Epithelial cell of prostate (primary cell): Measurements from ENCODE around the gene CMTM7.
"Not testable (repeated sequence)": the region's sequence is repeated elsewhere in the genome, so short reads cannot be mapped to it uniquely, and the experiment has no call there.

ENCODE experiments used
- DNase-seq: peaks from one replicate; pipeline ENCODE4 v3.0.0-alpha.2; 2011; ENCODE audit warnings: low read depth, low spot score
- H3K27ac ChIP-seq: fragments of 450-650 bp; 2 replicates; pipeline ENCODE4 v1.5.1; 2017; ENCODE audit warnings: mild to moderate bottlenecking

The CMTM7 gene

DNA sequence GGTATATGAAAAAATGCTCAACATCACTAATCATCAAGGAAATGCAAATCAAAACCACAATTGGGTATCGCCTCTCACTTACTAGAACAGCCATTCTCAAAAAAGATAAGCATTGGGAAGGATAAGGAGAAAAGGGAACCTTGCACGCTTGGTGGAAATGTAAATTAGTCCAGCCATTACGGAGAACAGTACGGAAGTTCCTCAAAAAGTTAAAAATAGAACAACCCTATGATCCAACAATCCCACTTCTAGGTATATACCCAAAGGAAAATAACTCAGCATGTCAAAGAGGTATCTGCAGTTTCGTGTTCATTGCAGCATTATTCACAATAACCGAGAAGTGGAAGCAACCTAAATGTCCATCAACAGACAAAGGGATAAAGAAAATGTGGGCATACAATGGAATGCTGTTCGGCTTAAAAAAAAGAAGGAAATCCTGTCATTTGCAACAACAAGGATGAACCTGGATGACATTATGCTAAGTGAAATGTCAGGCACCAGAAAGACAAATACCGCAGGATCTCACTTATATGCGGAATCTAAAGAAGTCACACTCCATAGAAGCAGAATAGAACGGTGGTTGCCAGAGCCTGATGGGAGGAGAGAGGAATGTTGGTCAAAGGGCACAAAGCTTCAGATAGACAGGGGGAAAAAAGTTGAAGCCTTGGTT is 11.7 kb upstream of the CMTM7 start:
- DNase-seq: no peak
- no peak overlapping the region for H3K27ac ChIP-seq

- no peak for DNase-seq
- no peak overlapping the region for H3K27ac ChIP-seq
Measured at GRCh38 chr3:32381922-32382321, 9.7 kb upstream of the CMTM7 start.

GRCh38 chr3:32383136-32383711 is 8.4 kb upstream of the CMTM7 start:
- DNase-seq: no peak

GRCh38 chr3:32384938-32385337 is 6.7 kb upstream of the CMTM7 start:
- no peak for DNase-seq
- no peak overlapping the region for H3K27ac ChIP-seq

More at GRCh38 chr3:32383136-32383711, 8.4 kb upstream of the CMTM7 start:
- no peak overlapping the region for H3K27ac ChIP-seq

DNA sequence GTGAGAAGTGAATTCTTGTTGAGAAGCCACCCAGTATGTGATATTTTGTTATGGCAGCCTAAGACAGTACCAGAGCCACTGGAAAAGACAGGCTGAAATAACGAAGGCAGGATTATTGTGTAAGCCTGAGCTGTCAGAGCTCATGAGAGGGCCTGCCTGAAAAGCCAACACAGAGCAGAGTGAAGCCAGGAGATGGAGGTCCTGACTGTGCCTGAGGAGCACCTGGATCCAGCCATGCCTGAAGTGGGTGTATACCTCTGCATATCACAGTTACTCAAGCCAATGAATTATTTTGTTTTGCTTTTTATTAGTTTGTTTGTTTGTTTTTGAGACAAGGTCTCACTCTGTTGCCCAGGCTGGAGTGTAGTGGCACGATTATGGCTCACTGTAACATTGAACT is 4.1 kb upstream of the CMTM7 start:
- no peak overlapping the region for H3K27ac ChIP-seq
- DNase-seq: no peak

DNA sequence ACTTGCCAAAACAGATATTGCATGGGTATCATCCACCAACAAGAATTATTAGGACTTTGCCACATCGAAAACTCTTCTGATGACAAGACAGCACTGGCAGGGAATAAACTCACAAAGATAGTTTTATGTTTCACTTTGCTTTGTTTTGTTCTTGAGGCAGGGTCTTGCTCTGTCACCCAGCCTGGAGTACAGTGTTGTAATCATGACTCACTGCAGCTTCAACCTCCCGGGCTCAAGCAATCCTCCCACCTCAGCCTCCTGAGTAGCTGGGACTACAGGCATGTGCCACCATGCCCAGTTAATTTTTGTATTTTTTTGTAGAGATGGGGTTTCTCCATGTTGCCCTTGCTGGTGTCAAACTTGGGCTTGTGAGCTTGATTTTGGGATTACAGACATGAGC is 2.1 kb upstream of the CMTM7 start:
- not testable (repeated sequence) for DNase-seq, H3K27ac ChIP-seq

GRCh38 chr3:32392536-32393302 is 1.1 kb downstream of the CMTM7 start:
- no peak for DNase-seq
- H3K27ac ChIP-seq: peak overlapping the region; percentile 25

DNA sequence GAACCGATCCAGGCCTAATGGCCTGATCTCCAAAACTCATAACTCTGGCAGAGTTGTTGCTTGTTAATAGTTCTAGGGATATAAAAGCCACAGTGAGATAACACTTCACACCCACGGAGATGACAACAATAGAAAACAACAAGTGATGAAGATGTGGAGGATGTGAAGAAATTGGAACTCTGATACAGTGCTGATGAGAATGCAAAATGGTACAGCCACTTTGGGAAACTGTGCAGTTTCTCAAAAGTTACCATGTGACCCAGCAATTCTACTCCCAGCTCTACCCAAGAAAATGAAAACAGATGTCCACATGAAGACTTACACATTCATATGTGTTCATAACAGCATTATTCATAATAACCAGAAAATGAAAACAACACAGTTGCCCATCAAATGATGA is 3.8 kb downstream of the CMTM7 start:
- no peak for DNase-seq
- H3K27ac ChIP-seq: no peak overlapping the region

DNA sequence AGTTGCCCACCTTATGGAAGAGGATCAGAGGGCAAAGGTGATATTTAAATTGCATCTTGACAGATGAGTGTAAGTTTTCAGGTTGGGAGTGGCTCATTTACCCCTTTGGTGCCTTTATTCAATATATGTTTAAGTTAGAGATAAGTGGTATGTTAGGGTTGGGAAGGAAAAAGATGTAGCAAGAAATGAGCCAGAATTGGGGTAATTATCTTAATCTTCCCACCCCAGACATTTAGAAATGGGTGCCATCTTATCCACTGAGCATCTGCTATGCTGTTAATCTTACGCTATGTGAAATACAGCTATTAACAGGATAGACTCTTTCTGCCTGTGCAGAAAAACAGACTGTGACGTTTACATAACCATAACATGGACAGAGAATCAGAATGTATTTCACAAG is 6.3 kb downstream of the CMTM7 start:
- no peak overlapping the region for H3K27ac ChIP-seq
- DNase-seq: no peak

GRCh38 chr3:32398531-32398930 is 6.9 kb downstream of the CMTM7 start:
- DNase-seq: no peak
- H3K27ac ChIP-seq: no peak overlapping the region

GRCh38 chr3:32399030-32399620 is 7.5 kb downstream of the CMTM7 start:
- no peak overlapping the region for H3K27ac ChIP-seq
- no peak for DNase-seq

- peak overlapping the region; percentile 85 for H3K27ac ChIP-seq
- DNase-seq: no peak
Measured at GRCh38 chr3:32401126-32401525, 9.5 kb downstream of the CMTM7 start.

DNA sequence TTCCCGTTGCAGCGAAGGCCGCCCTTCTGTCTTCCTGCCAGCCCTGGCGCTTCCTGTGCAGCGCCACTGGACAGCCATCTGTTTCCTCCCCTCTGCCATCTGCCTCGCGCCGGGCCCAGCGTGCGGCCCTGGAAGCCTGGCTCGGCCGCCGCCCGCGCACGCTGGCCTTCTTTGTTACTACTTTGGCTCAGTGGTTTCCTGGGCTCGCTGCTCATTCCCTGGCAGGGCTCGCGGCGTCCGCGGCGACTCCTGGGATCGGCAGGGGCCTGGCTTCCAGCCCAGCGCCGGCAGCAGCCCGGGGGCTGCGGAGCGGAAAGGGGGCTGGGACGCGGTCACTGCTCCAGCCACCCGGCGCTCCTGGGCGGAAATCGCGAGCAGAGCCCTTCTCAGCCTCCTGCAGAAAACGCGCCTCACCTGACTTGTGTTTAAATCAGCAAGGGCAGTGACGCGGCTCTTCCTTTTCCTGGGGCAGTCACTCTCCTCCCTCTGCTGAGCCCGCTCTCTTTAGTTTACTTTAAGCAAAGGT is 10.0 kb downstream of the CMTM7 start:
- H3K27ac ChIP-seq: peak overlapping the region; percentile 85
- no peak for DNase-seq

GRCh38 chr3:32403663-32404062 is 12.0 kb downstream of the CMTM7 start:
- no peak overlapping the region for H3K27ac ChIP-seq
- DNase-seq: no peak

- no peak overlapping the region for H3K27ac ChIP-seq
- no peak for DNase-seq
Measured at GRCh38 chr3:32404714-32405113, 13.1 kb downstream of the CMTM7 start.

GRCh38 chr3:32405155-32405554 is 13.5 kb downstream of the CMTM7 start:
- no peak overlapping the region for H3K27ac ChIP-seq

DNA sequence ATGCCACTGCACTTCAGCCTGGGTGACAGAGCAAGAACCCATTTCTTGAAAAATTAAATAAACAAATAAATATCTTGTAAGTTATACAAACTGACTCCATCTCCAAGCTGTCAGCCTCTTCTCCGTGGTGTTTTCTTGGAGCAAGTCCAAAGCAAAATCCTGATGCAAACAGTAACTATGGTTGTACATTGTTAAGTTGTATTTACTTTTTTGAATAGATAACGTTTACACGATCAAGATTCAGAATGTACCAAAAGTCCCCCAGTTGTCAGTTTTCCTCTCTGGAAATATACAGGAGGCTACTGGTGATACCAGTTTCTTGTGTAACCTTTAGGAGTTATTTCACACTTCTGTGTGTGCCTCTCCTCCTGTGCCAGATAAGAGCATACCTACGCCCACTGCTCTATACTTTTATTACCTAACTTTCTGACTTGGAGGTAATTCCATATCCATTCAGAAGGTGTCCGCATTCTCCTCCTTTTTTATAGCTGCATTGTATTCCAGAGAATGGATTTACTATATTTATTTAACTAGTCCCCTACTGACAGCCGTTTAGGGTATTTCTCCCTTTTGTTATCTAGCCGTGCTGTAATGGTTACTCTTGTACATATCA is 14.2 kb downstream of the CMTM7 start:
- peak overlapping the region; percentile 87 for H3K27ac ChIP-seq
- no peak for DNase-seq

More at GRCh38 chr3:32405155-32405554, 13.5 kb downstream of the CMTM7 start:
- DNase-seq: no peak

- peak overlapping the region; percentile 87 for H3K27ac ChIP-seq
Measured at GRCh38 chr3:32406486-32407408, 15.1 kb downstream of the CMTM7 start.

More at GRCh38 chr3:32406486-32407408, 15.1 kb downstream of the CMTM7 start:
- peak; percentile 39 for DNase-seq
